Testis (tissue), 3 donors: Measurements from ENCODE around the gene ITCH. TPM values are rescaled to one million over a fixed set of nuclear protein-coding genes. Genes with fewer than 3 reads are reported as not detected.
"Not testable (repeated sequence)": the region's sequence is repeated elsewhere in the genome, so short reads cannot be mapped to it uniquely, and the experiment has no call there.

Source experiments
- DNase-seq: peaks from one replicate; pipeline ENCODE4 v3.0.0-alpha.2; 2019
- H3K27ac ChIP-seq, 2 donors: fragments of 200-600 bp; sonication (generic); one replicate each; pipeline ENCODE4 v1.5.1; 2019
- H3K27me3 ChIP-seq: fragments of 200-600 bp; sonication (generic); one replicate; pipeline ENCODE4 v1.5.1; 2019
- H3K36me3 ChIP-seq: fragments of 200-600 bp; sonication (generic); one replicate; pipeline ENCODE4 v1.5.1; 2017; ENCODE audit warnings: low read depth; ENCODE audit errors: missing control alignments
- H3K4me1 ChIP-seq: fragments of 200-600 bp; sonication (generic); one replicate; pipeline ENCODE4 v1.5.1; 2019
- H3K4me3 ChIP-seq, 2 donors: fragments of 200-600 bp; sonication (generic); one replicate each; pipeline ENCODE4 v1.5.1; 2017 to 2019
- H3K9me3 ChIP-seq: fragments of 200-600 bp; sonication (generic); one replicate; pipeline ENCODE4 v1.5.1; 2017
- CTCF ChIP-seq, 3 experiments: fragments of 450-650 bp in 2 of 3; fragments of 200-600 bp in 1 of 3; sonication (generic) in 1 of 3; IDR thresholded peaks; one replicate each; pipeline ENCODE4 v1.5.1; 2016 to 2019; ENCODE audit warnings: antibody characterized with exemption in 3 of 3, mild to moderate bottlenecking in 2 of 3, moderate library complexity in 1 of 3
- POLR2A ChIP-seq: fragments of 450-650 bp; IDR thresholded peaks from one replicate; pipeline ENCODE4 v1.6.1; 2017; ENCODE audit warnings: antibody characterized with exemption, mild to moderate bottlenecking, moderate library complexity
- WGBS, 2 donors: methylation state at CpG; one replicate each; pipeline ENCODE4 v1.1.5; 2018; 5-methylcytosine and 5-hydroxymethylcytosine counted together
- intact Hi-C: fragments of 100-400 bp; cut with DNase I; formaldehyde crosslinking; loops from one replicate; pipeline ENCODE4 v1.15.1; 2023; ENCODE audit warnings: low total_unique reads
- polyA plus RNA-seq: library from polyadenylated mRNA; stranded (reverse); fragments of 350-450 nt; fragmentation: Illumina TruSeq; extraction: RNeasy Lipid Tissue Mini Kit (QIAGEN cat#74804); gene quantifications from one replicate; pipeline ENCODE4 v1.2.3, GENCODE V29; 2014; ENCODE audit warnings: low read depth, low replicate concordance; ENCODE audit not compliant: insufficient read depth
- total RNA-seq, 2 donors: library from RNA; depleted of rRNA; stranded (reverse); fragments of >200 nt; gene quantifications; one replicate each; pipeline ENCODE4 v1.2.3, GENCODE V29; 2016

Gene ITCH
- total and polyA plus RNA-seq, 3 donors from 2014 or later, result 75.4 to 107 (median 88.1) TPM

GRCh38 chr20:34365765-34366213 lies 2.7 kb downstream of the ITCH start:
- Histone ChIP-seq H3K27me3 (no peaks in the 10 kb centered on the region), H3K4me3 (no peak overlapping the region), H3K36me3 (no peaks in the 10 kb centered on the region), H3K4me1 (peaks cover 15% of the 10 kb centered on the region), H3K9me3 (no peaks in the 10 kb centered on the region), H3K27ac (peak overlapping the region in 1 of 2 donors; percentile 38)
- TF ChIP-seq CTCF (IDR thresholded peaks at IDR 0.05), result no peak
- no peak for DNase-seq
- intact Hi-C loops, result no loop called here
- WGBS, 2 donors, result 54 to 64% methylated on average over 3 of the region's 3 CpGs

GRCh38 chr20:34367155-34367554 lies 4.1 kb downstream of the ITCH start:
- Histone ChIP-seq H3K36me3 (no peaks in the 10 kb centered on the region), H3K4me1 (peaks cover 15% of the 10 kb centered on the region), H3K9me3 (no peaks in the 10 kb centered on the region), H3K27me3 (no peaks in the 10 kb centered on the region), H3K4me3 (no peak overlapping the region), H3K27ac (peak overlapping the region in 1 of 2 donors; percentile 57)
- 31 to 38% methylated on average over 5 of the region's 5 CpGs for WGBS, 2 donors
- intact Hi-C loops, result no loop called here
- DNase-seq, result no peak
- TF ChIP-seq CTCF (IDR thresholded peaks at IDR 0.05), result no peak

- H3K36me3 ChIP-seq, intact Hi-C loops, H3K27me3 ChIP-seq, H3K4me3 ChIP-seq, H3K9me3 ChIP-seq, DNase-seq: not testable (repeated sequence)
- H3K4me1 ChIP-seq, result peaks cover 15% of the 10 kb centered on the region
- 77 to 80% methylated on average over 9 of the region's 9 CpGs for WGBS, 2 donors
- H3K27ac ChIP-seq, result peak overlapping the region in 1 of 2 donors; percentile 57
These were observed 4.8 kb downstream of the ITCH start for GRCh38 chr20:34367911-34368310.

GRCh38 chr20:34368547-34368946 lies 5.5 kb downstream of the ITCH start:
- no peaks in the 10 kb centered on the region for H3K9me3 ChIP-seq
- intact Hi-C loops, result no loop called here
- H3K4me1 ChIP-seq, result peaks cover 15% of the 10 kb centered on the region
- WGBS, 2 donors, result 35 to 53% methylated on average over 4 of the region's 4 CpGs
- TF ChIP-seq CTCF (IDR thresholded peaks at IDR 0.05), result no peak
- TF ChIP-seq POLR2A, result no peak
- H3K4me3 ChIP-seq, result no peak overlapping the region
- H3K27ac ChIP-seq, result peak overlapping the region in 1 of 2 donors; percentile 57
- no peaks in the 10 kb centered on the region for H3K27me3 ChIP-seq
- H3K36me3 ChIP-seq, result no peaks in the 10 kb centered on the region
- DNase-seq, result peak; percentile 73

- Histone ChIP-seq H3K27ac (peak overlapping the region in 1 of 2 donors; percentile 57), H3K4me3 (no peak overlapping the region), H3K4me1 (peaks cover 15% of the 10 kb centered on the region), H3K27me3 (no peaks in the 10 kb centered on the region), H3K9me3 (no peaks in the 10 kb centered on the region), H3K36me3 (no peaks in the 10 kb centered on the region)
- TF ChIP-seq POLR2A (no peak), CTCF (IDR thresholded peaks at IDR 0.05) (no peak)
- intact Hi-C loops, result no loop called here
- no peak for DNase-seq
- 65 to 81% methylated on average over 3 of the region's 3 CpGs for WGBS, 2 donors
These were observed 6.2 kb downstream of the ITCH start for GRCh38 chr20:34369265-34369664.
